Fibroblast of upper back skin (primary cell): ENCODE measurements around the gene SPACA9.

Experiments
- DNase-seq: peaks from one replicate; pipeline ENCODE4 v3.0.0-alpha.2; 2013

SPACA9 gene

GRCh38 chr9:132894862-132895835 is 16.5 kb downstream of the SPACA9 start:
- DNase-seq: no peak

- DNase-seq: no peak
Observed at GRCh38 chr9:132896264-132896663, 17.6 kb downstream of the SPACA9 start.

DNA sequence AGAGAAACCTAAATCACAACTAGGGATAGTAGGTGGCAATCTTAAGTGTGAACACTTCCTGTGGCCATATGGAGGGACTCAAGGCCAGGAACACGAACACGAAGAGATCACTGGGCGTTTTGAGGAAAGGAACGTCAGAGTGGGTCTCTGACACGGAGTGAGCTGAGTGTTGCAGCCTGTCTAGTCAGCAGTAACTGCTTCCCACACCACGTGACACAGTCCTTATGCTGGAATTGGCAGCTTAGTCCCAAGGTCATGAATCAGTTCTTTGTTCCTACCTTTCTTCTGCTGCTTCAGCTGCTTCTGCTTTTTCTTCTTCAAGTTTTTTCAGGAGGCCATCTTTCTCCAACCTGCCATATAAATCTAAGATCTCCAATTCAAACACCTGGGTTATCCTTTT is 18.2 kb downstream of the SPACA9 start:
- no peak for DNase-seq

DNA sequence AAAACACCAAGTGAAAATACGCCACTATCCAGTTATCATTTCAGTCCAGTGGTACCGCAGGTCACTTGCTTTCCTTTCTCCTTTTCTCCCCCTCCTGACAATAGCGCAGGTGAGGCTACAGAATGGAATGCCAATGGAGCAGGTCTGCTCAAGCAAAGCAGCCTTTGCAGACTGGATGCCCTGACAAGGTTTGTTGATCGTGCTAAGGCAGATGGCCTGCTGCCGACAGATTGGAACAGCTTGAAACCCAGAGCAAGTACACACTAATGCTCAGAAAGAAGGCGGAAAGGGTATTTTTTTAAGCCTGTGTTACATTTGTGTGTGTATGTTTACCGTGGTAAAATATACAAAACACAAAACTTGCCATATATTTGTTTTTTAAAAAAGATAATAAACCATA is 19.4 kb downstream of the SPACA9 start:
- no peak for DNase-seq

DNA sequence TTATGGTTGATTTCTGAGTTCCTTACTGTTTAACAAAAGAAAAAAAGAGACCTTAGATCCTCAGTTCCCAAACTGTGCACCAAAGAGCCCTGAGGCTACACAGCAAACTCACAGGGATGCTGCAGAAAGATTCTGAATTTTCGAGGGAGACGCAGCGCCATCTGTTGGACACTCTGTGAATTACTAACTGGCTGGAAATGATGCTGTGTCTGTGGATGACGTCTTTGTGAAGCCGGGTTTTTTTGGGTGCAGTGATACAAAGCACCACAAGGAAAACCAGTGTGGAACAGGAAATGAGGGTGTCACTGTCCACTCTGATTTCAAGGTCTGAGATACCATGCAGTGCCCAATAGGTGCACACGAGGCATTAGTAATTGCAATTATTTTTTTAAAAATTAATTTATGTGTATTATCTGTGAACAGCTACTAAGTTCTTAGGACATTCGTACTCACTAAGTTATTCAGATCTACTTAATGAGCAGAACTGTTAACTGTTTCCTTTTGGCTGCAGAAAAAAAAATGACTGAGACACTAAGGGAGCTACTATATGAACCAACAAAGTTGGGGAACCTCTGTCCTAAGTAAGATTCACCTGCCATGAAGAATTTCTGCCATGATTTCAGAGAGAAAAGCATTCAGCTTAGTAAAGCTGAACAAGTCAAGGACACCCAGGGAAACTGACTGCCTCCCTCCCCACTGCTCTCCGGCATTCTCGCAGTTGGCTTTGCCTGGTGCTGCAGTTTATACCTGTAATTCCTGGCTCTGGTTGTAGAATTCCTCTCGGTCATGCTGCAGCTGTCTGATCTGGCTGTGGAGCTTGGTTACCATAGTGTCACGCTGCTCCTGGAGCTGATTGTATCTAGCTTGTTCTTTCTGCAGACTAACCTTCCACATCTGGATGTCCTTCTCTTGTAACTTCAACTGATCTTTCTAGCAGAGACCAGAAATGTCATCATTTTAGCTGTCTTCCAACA is 23.4 kb downstream of the SPACA9 start:
- DNase-seq: peak; percentile 78

- DNase-seq: no peak
Observed at GRCh38 chr9:132903574-132904492, 25.1 kb downstream of the SPACA9 start.

GRCh38 chr9:132905726-132906125 is 27.0 kb downstream of the SPACA9 start:
- no peak for DNase-seq

- DNase-seq: no peak
Observed at GRCh38 chr9:132908635-132909034, 29.9 kb downstream of the SPACA9 start.

DNA sequence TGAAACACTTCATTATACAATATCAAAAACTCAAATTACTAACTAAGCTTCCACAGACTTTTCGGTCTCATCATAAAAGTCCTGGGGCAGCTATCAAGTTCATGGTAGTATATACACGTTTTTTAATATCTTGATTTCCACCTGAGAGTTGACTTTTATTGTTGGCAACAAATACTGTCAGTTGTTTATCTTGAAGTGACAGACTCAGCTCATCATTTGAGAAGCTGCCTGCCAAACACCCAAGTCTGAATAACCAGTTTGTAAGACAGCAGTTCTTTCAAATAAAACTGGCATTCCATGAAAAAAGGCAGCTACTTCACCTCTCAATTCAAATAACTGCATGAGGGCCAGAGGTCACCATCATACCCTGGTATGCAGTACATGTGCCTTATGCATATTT is 30.6 kb downstream of the SPACA9 start:
- DNase-seq: no peak

DNA sequence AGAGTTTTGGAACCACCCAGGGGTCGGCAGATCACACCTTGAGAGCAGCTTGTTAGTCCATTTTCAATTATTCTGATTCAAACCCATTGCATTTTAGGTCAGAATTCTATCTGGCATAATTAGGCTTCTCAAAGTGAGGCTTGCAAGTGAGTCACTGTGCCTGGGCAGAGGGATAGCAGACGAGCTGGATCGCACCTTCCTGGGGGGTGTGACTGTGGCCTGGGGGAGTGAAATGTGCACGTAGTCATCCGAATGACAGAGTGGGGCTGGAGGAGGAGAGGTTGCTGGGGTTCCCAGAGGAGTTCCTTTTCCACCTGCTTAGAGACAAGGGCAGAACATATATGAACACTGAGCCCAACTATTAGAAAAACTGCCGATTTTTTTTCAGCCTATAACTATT is 31.7 kb downstream of the SPACA9 start:
- DNase-seq: no peak

DNA sequence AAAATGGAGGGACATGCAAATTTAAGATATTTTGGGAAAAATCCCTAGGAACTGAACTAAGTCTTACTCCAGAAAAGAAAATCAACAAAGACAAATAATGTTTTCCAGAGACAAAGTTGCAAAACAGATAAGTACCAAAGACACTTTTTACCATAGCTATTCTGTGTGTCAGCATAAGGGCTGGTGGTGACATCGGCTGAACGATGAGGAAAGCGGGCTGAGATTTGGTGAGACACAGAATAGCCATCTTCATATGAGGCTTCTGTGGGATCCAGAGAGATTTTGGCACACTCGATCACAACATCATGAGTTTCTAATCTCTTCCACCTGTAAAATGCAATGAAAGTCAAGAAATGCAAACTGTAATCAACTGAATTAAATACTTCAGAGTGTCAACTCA is 33.4 kb downstream of the SPACA9 start:
- DNase-seq: no peak

DNA sequence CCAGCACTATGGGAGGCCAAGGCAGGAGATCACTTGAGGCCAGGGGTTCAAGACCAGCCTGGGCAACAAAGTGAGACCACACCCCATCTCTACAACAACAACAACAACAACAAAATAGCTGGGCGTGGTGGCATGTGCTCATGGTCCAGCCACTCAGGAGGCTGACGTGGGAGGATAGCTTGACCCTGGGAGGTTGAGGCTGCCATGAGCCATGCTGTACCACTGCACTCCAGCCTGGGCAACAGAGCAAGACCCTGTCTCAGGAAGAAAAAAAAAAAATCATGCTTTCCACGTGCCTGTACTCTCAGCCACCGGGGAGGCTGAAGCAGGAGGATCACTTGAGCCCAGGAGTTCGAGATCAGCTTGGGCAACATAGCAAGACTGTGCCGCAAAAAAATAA is 36.2 kb downstream of the SPACA9 start:
- no peak for DNase-seq

DNA sequence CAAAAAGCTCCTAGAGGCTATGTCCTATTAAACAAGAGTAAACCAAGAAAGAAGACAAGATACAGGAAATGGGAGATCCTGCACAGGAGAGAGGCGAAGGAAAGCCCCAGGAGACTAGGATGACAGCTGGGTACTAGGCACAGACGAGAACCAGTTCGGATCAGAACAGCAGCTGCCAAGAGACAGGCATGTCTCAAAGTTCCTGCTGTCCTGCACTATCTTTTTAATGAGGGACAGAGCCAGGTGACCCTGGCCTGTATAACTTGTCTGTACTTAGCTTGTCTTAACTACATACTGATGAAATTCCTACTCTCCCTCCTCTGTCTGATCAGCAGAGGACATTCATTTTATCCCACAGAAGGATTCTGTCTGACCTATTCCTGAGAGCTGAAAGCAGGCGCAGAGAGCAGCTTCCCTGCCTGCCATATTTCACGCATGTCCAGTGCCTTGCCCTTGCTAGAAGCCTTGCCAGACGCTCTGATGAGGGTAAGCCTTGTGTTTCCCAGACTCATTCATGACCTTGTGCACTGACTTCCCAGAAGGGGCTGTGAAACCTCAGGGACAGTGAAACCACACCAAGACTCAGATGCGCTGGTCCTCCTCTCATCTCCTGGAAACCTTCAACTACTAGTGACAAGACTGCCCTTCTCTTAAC is 41.0 kb downstream of the SPACA9 start:
- DNase-seq: no peak

GRCh38 chr9:132923346-132923902 is 44.7 kb downstream of the SPACA9 start:
- DNase-seq: no peak

GRCh38 chr9:132927704-132928103 is 49.0 kb downstream of the SPACA9 start:
- DNase-seq: no peak

- peak; percentile 23 for DNase-seq
Observed at GRCh38 chr9:132931178-132931735, 52.6 kb downstream of the SPACA9 start.

DNA sequence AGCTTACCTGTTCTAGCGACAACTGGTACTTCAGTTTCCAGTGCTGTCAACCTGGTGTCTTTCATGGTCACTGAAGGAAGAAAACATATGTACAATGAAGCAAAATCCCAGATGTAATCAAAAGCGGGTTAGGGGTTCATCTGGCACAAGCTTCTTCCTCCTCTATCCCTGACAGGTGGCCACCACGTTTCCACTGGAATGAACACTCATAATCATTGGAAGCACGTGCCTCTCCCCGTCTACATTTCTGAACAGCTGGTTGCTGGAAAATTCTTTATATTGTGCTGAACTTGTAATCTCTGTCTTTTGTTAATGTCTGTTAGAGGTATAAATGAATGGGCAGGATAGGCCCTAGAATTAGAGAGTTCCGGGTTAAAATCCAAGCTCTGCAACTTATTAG is 56.3 kb downstream of the SPACA9 start:
- no peak for DNase-seq

DNA sequence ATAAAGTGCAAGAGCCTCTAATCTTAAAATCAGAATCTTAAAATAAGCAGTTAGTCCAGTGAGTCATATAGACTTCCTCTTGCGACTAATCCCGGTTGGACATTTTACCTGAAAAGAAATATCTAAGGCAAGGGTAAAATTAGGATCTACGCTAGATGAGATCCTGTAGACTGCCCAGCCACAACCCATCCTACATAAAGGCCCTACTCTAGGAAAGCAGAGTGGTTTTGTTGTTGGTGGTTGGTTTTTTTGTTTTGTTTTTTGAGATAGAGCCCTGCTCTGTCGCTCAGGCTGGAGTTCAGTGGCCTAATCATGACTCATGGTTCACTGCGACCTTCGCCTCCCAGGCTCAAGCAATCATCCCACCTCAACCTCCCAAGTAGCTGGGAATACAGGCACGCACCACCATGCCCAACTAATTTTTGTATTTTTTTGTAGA is 58.8 kb downstream of the SPACA9 start:
- no peak for DNase-seq

DNA sequence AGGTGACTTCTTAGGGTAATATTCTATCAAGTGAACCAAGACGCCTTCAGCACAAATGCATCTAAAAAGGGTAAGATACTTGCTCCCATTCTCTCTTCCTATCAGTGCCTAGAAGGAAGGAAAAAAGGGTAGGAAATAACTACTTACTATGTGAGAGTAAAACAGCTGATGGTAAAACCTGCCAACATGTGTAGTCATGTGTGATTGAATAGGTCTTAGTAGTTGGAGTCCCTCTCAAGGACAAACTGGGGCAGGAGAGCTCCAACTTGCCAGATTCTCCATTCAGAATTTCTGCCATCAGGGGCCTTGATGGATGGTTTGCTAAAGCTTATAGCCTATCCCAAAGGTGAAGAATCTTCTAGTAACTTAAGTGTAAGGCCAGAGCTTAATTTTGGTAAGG is 60.5 kb downstream of the SPACA9 start:
- DNase-seq: no peak
